Pancreas (tissue), 10 donors: ENCODE results near the gene RCOR1. TPM values are rescaled to one million over a fixed set of nuclear protein-coding genes. Genes with fewer than 3 reads are reported as not detected.

Experiments
- ATAC-seq, 4 donors: fragments of 200-7000 bp; cut with Tn5 transposase; one replicate each; pipeline versions ENCODE4 v1.8.0 to v1.9.1; 2020; ENCODE audit warnings: mild to moderate bottlenecking in 4 of 4, moderate library complexity in 4 of 4
- DNase-seq, 6 donors: peaks; one replicate each; pipeline ENCODE4 v3.0.0-alpha.2; 2020
- FAIRE-seq: peaks from 2 replicates; lab custom pipeline; 2012; peaks lifted over from hg19 to GRCh38; lab: Jason Lieb, UNC
- H3K27ac ChIP-seq, 4 donors: fragments of 200-600 bp; sonication (generic); 1 replicate in 3 of 4; 2 replicates in 1 of 4; pipeline versions ENCODE4 v1.5.0 to v1.8.0; 2020
- H3K27me3 ChIP-seq, 4 donors: fragments of 200-600 bp; one replicate each; pipeline ENCODE4 v1.8.0; 2021
- H3K36me3 ChIP-seq, 3 donors: fragments of 200-600 bp; sonication (generic) in 1 of 3; one replicate each; pipeline versions ENCODE4 v1.5.0 to v1.8.0; 2020 to 2021
- H3K4me1 ChIP-seq, 3 donors: fragments of 200-600 bp; one replicate each; pipeline ENCODE4 v1.8.0; 2021
- H3K4me3 ChIP-seq, 4 donors: fragments of 200-600 bp; sonication (generic) in 2 of 4; one replicate each; pipeline versions ENCODE4 v1.5.0 to v1.8.0; 2020 to 2021
- H3K9me3 ChIP-seq, 4 donors: fragments of 200-600 bp; one replicate each; pipeline ENCODE4 v1.8.0; 2021
- CTCF ChIP-seq, 4 donors: fragments of 200-600 bp; sonication (generic) in 3 of 4; IDR thresholded peaks; one replicate each; pipeline versions ENCODE4 v1.5.0 to v1.8.0; 2021; ENCODE audit warnings: antibody characterized with exemption in 4 of 4
- WGBS, 2 donors: extraction: QIAGEN DNeasy Blood & Tissue Kit; methylation state at CpG; one replicate each; pipeline ENCODE4 v1.1.7; 2013; 5-methylcytosine and 5-hydroxymethylcytosine counted together
- intact Hi-C, 3 donors: fragments of 100-400 bp; cut with DNase I; formaldehyde crosslinking; loops; one replicate each; pipeline versions ENCODE4 v1.11.1 to v1.14.2; 2022
- polyA plus RNA-seq, 2 donors: library from polyadenylated mRNA; stranded (reverse); fragments of 200-250 nt; gene quantifications; one replicate each; pipeline ENCODE4 v1.2.3, GENCODE V29; 2013
- total RNA-seq, 6 donors: library from RNA; stranded (reverse); fragmentation: NEBNext Ultra II Directional in 4 of 6; extraction: Animal tissue kit (Norgen Biotek cat#: 25700) in 4 of 6; gene quantifications; one replicate each; pipeline versions ENCODE4 v1.2.1 to v1.2.4, GENCODE V29; 2021 to 2023
- donor health status: healthy with polysubstance abuse.
- donor health status: DM: no; HTN: no; CAD: no; lungs with moderate emphysema.
- donor health status: DM: no; HTN: no; CAD: no.
- donor health status: control.
- donor health status: control.
- donor health status: Bipolar disorder and iron deficiency.
- donor health status: DM: yes; HTN: yes; CAD: no.
- donor health status: DM: no; HTN: no; CAD: no.
- donor health status: DM: no; HTN: no; CAD: no.
- donor health status: DM: yes; HTN: yes; CAD: no.

The RCOR1 gene
- total and polyA plus RNA-seq, 8 donors = 2.8 to 13.5 (median 6.8) TPM

DNA sequence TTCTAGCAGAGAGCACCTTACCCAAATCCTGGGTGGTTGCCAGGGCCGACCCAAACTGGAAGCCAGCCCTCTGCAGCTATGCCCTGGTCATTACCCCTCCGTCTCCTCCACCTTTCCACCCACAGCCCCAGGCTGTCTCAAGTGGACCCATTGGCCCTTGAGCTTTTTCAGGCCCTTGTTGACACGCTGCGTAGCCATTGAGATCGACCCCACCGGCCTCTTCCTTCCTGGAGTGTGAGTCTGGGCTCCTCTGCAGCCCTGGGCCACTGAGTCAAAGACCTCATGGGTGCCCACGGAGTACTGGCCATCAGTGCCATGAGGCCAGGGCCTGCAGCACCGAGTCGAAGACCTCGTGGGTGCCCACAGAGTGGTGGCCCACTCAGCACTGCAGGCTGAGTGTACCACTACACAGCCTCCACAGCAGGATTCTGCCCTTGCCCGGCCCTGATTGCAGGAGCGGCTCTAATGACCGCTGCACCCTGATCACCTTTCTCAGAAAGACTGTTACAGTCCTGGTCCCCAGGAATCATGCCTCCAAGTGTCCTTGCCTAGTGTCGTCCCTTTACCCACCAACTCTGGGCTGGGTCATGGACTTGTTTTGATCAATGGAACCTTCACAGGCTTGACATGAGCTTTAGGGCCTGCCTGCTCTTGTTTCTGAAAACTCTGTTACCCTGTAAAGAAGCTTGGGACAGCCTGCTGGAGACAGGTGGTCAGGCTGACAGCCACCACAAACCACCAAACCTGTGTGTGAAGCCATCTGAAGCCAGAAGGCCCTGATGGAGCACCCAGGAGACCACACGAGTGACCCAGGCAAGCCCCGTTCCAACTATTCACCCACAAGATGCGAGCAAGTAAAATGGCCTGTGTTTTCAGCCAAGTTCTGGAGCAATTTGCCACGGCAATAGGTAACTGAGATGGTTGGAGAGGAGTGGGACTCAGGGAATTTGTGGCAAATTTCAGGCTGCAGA, 145.2 kb downstream of the RCOR1 start:
- no peaks in the 10 kb centered on the region for H3K9me3 ChIP-seq
- H3K27ac ChIP-seq = no peak overlapping the region
- no peak for DNase-seq
- 94 to 96% methylated on average over 18 of the region's 18 CpGs for WGBS, 2 donors
- TF ChIP-seq CTCF (IDR thresholded peaks at IDR 0.05) = no peak
- intact Hi-C loops = no loop called here
- no peak overlapping the region for H3K4me3 ChIP-seq
- no peaks in the 10 kb centered on the region for H3K36me3 ChIP-seq
- no peak for FAIRE-seq
- no peaks in the 10 kb centered on the region for H3K4me1 ChIP-seq
- ATAC-seq = no peak
- H3K27me3 ChIP-seq = no peaks in the 10 kb centered on the region

GRCh38 chr14:102738373-102739189, 146.1 kb downstream of the RCOR1 start:
- WGBS, 2 donors = 91 to 92% methylated on average over 11 of the region's 11 CpGs

GRCh38 chr14:102739190-102739469, 146.7 kb downstream of the RCOR1 start:
- no peak for ATAC-seq
- WGBS, 2 donors = 77 to 86% methylated on average over 3 of the region's 3 CpGs
- no peaks in the 10 kb centered on the region for H3K36me3 ChIP-seq
- no peak for FAIRE-seq
- no peaks in the 10 kb centered on the region for H3K9me3 ChIP-seq
- no peak for TF ChIP-seq CTCF (IDR thresholded peaks at IDR 0.05)
- no peaks in the 10 kb centered on the region for H3K4me1 ChIP-seq
- H3K4me3 ChIP-seq = no peak overlapping the region
- no peaks in the 10 kb centered on the region for H3K27me3 ChIP-seq
- intact Hi-C loops = no loop called here
- no peak overlapping the region for H3K27ac ChIP-seq
- DNase-seq = no peak

More at GRCh38 chr14:102738373-102739189, 146.1 kb downstream of the RCOR1 start:
- no peak for DNase-seq
- ATAC-seq = no peak
- TF ChIP-seq CTCF (IDR thresholded peaks at IDR 0.05) = no peak
- intact Hi-C loops = no loop called here
- no peaks in the 10 kb centered on the region for H3K27me3 ChIP-seq
- no peaks in the 10 kb centered on the region for H3K36me3 ChIP-seq
- no peaks in the 10 kb centered on the region for H3K4me1 ChIP-seq
- H3K27ac ChIP-seq = no peak overlapping the region
- no peaks in the 10 kb centered on the region for H3K9me3 ChIP-seq
- H3K4me3 ChIP-seq = no peak overlapping the region
- FAIRE-seq = no peak

- no peak overlapping the region for H3K27ac ChIP-seq
- TF ChIP-seq CTCF (IDR thresholded peaks at IDR 0.05) = no peak
- H3K4me3 ChIP-seq = no peak overlapping the region
- WGBS, 2 donors = 93 to 94% methylated on average over 28 of the region's 28 CpGs
- H3K9me3 ChIP-seq = no peaks in the 10 kb centered on the region
- no peak for ATAC-seq
- FAIRE-seq = no peak
- H3K4me1 ChIP-seq = no peaks in the 10 kb centered on the region
- H3K27me3 ChIP-seq = no peaks in the 10 kb centered on the region
- H3K36me3 ChIP-seq = no peaks in the 10 kb centered on the region
- intact Hi-C loops = no loop called here
- peak in 1 of 6 donors; percentile 49 for DNase-seq
Measured at GRCh38 chr14:102746634-102747438, 154.4 kb downstream of the RCOR1 start.
